Stomach (tissue), 4 donors: ENCODE data around the gene ADNP.

Experiments used
- POLR2A ChIP-seq, 4 donors: fragments of 450-650 bp; IDR thresholded peaks; one replicate each; pipeline ENCODE4 v1.6.1; 2016; ENCODE audit warnings: antibody characterized with exemption in 4 of 4, control low read depth in 2 of 4, mild to moderate bottlenecking in 1 of 4, moderate library complexity in 1 of 4
- TF ChIP-seq, protein P1 (sequence below), 7 experiments: fragments of 450-650 bp in 4 of 7; fragments of 200-600 bp in 3 of 7; sonication (generic) in 3 of 7; IDR thresholded peaks; one replicate each; pipeline ENCODE4 v1.5.1; 2016 to 2019; ENCODE audit warnings: antibody characterized with exemption in 7 of 7, control low read depth in 2 of 7, mild to moderate bottlenecking in 1 of 7

DNA sequence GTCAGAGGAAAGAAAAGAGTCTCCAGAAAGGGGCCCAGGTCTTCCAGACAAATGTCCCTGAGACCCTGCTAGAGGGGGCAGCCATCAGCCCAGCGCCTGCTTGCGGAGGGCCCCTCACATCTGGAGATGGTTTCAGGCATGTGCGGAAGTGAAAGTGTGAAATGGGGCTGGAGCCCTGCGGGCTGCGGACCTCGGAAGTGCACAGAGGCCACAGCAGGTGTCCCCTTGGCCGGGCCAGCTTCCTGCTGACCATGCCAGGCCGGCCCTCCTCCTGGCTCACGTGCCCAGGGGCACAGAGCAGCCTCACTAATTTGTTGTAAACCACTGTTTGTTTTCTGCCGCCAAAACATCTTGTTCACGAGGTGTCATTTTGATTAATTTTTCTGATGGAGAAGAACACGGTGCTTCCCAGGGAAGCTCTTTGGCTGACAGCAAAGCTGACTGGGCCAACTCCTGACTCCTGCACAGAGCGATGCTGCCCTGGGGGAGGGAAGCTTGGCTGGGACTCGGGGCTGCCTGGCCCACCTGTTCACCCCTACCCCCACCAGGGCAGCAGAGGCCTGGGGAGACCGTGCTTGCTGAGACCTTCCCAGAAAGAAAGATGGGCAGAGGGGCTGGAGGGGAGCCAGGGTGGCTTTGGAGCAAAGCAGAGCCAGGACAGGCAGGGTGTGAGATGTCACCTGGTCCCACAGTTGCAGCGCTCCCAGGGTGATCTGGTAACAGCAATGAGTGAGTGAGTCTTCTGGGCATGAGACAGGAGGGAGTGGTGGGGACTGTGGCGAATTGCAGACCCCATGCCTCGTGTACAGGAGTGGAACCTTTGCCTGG is 82.2 kb downstream of the ADNP start:
- TF ChIP-seq, protein P1, sequence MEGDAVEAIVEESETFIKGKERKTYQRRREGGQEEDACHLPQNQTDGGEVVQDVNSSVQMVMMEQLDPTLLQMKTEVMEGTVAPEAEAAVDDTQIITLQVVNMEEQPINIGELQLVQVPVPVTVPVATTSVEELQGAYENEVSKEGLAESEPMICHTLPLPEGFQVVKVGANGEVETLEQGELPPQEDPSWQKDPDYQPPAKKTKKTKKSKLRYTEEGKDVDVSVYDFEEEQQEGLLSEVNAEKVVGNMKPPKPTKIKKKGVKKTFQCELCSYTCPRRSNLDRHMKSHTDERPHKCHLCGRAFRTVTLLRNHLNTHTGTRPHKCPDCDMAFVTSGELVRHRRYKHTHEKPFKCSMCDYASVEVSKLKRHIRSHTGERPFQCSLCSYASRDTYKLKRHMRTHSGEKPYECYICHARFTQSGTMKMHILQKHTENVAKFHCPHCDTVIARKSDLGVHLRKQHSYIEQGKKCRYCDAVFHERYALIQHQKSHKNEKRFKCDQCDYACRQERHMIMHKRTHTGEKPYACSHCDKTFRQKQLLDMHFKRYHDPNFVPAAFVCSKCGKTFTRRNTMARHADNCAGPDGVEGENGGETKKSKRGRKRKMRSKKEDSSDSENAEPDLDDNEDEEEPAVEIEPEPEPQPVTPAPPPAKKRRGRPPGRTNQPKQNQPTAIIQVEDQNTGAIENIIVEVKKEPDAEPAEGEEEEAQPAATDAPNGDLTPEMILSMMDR (IDR thresholded peaks at IDR 0.05) = no peak
- no peak for TF ChIP-seq POLR2A (IDR thresholded peaks at IDR 0.05)
